Measurements from ENCODE around the gene MYH14.

- TF ChIP-seq CTCF (IDR thresholded peaks at IDR 0.05; ENCODE audit: low read depth, low read length) (no peak), EZH2phosphoT487 (IDR thresholded peaks at IDR 0.05; ENCODE audit: low read depth) (no peak)
Observed at GRCh38 chr19:50290775-50291174, 87.4 kb downstream of the MYH14 start.
